HL-60 (cell line): ENCODE measurements around the gene ZDHHC12.
"Not testable (repeated sequence)": the region's sequence is repeated elsewhere in the genome, so short reads cannot be mapped to it uniquely, and the experiment has no call there.

ENCODE experiments used
- DNase-seq, 2 experiments: peaks; one replicate each; pipeline ENCODE4 v3.0.0-alpha.2; 2010 to 2020; ENCODE audit warnings: low read depth in 1 of 2, low spot score in 1 of 2
- H3K27ac ChIP-seq: fragments of 250-450 bp; sonication (Bioruptor Pico); replicated peaks from 2 replicates; pipeline ENCODE4 v1.5.1; 2020; ENCODE audit warnings: mild to moderate bottlenecking, moderate library complexity
- H3K27me3 ChIP-seq: fragments of 250-450 bp; sonication (Bioruptor Pico); 2 replicates; pipeline ENCODE4 v1.5.1; 2021; ENCODE audit warnings: mild to moderate bottlenecking, moderate library complexity; ENCODE audit not compliant: insufficient read depth, poor library complexity, severe bottlenecking
- H3K4me3 ChIP-seq: replicated peaks from 2 replicates; pipeline ENCODE4 v1.5.1; 2011; ENCODE audit warnings: mild to moderate bottlenecking, control low read depth, low read length; ENCODE audit not compliant: insufficient read depth
- GABPA ChIP-seq: IDR thresholded peaks from 2 replicates; pipeline ENCODE4 v1.6.1; 2012; ENCODE audit warnings: low read depth
- POLR2AphosphoS5 ChIP-seq: IDR thresholded peaks from 2 replicates; pipeline ENCODE4 v1.6.1; 2012; ENCODE audit warnings: low read depth
- SPI1 ChIP-seq: IDR thresholded peaks from 2 replicates; pipeline ENCODE4 v1.6.1; 2012; ENCODE audit warnings: low read depth, mild to moderate bottlenecking, borderline replicate concordance
- TF ChIP-seq, protein P1 (sequence below): IDR thresholded peaks from one replicate; pipeline ENCODE4 v1.5.1; 2011; ENCODE audit warnings: low read length, control low read depth, inconsistent platforms; ENCODE audit not compliant: insufficient read depth
- TF ChIP-seq, protein P2 (sequence below): IDR thresholded peaks from 2 replicates; pipeline ENCODE4 v1.6.1; 2012; ENCODE audit warnings: low read depth; ENCODE audit not compliant: insufficient replicate concordance

Gene ZDHHC12

GRCh38 chr9:128694344-128694743, 29.6 kb downstream of the ZDHHC12 start:
- Histone ChIP-seq H3K4me3 (no peak overlapping the region), H3K27ac (no peak overlapping the region), H3K27me3 (no peaks in the 10 kb centered on the region)
- TF ChIP-seq GABPA (no peak), POLR2AphosphoS5 (no peak), SPI1 (no peak)
- TF ChIP-seq, protein P1, sequence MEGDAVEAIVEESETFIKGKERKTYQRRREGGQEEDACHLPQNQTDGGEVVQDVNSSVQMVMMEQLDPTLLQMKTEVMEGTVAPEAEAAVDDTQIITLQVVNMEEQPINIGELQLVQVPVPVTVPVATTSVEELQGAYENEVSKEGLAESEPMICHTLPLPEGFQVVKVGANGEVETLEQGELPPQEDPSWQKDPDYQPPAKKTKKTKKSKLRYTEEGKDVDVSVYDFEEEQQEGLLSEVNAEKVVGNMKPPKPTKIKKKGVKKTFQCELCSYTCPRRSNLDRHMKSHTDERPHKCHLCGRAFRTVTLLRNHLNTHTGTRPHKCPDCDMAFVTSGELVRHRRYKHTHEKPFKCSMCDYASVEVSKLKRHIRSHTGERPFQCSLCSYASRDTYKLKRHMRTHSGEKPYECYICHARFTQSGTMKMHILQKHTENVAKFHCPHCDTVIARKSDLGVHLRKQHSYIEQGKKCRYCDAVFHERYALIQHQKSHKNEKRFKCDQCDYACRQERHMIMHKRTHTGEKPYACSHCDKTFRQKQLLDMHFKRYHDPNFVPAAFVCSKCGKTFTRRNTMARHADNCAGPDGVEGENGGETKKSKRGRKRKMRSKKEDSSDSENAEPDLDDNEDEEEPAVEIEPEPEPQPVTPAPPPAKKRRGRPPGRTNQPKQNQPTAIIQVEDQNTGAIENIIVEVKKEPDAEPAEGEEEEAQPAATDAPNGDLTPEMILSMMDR = no peak
- TF ChIP-seq, protein P2, sequence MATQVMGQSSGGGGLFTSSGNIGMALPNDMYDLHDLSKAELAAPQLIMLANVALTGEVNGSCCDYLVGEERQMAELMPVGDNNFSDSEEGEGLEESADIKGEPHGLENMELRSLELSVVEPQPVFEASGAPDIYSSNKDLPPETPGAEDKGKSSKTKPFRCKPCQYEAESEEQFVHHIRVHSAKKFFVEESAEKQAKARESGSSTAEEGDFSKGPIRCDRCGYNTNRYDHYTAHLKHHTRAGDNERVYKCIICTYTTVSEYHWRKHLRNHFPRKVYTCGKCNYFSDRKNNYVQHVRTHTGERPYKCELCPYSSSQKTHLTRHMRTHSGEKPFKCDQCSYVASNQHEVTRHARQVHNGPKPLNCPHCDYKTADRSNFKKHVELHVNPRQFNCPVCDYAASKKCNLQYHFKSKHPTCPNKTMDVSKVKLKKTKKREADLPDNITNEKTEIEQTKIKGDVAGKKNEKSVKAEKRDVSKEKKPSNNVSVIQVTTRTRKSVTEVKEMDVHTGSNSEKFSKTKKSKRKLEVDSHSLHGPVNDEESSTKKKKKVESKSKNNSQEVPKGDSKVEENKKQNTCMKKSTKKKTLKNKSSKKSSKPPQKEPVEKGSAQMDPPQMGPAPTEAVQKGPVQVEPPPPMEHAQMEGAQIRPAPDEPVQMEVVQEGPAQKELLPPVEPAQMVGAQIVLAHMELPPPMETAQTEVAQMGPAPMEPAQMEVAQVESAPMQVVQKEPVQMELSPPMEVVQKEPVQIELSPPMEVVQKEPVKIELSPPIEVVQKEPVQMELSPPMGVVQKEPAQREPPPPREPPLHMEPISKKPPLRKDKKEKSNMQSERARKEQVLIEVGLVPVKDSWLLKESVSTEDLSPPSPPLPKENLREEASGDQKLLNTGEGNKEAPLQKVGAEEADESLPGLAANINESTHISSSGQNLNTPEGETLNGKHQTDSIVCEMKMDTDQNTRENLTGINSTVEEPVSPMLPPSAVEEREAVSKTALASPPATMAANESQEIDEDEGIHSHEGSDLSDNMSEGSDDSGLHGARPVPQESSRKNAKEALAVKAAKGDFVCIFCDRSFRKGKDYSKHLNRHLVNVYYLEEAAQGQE = no peak
- DNase-seq = no peak

GRCh38 chr9:128693738-128694137, 30.2 kb downstream of the ZDHHC12 start:
- not testable (repeated sequence) for H3K4me3 ChIP-seq, DNase-seq, H3K27me3 ChIP-seq, H3K27ac ChIP-seq

DNA sequence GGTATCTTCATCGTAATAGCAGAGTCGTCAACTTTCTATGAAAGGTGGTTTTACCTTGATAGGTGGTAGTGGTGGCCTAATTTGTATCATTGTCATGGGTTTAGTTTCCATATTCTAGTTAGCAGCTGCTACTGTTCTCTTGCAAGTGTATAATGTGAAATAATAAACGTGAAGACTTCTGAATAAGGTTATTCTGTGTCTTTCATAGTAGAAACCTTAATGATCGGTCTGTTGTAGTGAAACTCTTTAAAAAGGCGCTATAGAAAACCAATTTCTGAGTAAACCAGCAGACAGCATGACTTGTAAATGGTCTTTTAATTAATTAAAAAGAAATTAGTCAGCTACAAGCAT, 33.3 kb downstream of the ZDHHC12 start:
- Histone ChIP-seq H3K27ac (peak overlapping the region; percentile 73), H3K4me3 (peak overlapping the region; percentile 98), H3K27me3 (no peaks in the 10 kb centered on the region)
- TF ChIP-seq, protein P1 = no peak
- DNase-seq = no peak

GRCh38 chr9:128689820-128690683, 33.9 kb downstream of the ZDHHC12 start:
- DNase-seq = peak in 1 of 2 experiments; percentile 25
- TF ChIP-seq, protein P1 = no peak
- TF ChIP-seq SPI1 = no peak
- TF ChIP-seq GABPA = no peak
- TF ChIP-seq, protein P2 = no peak
- TF ChIP-seq POLR2AphosphoS5 = no peak
- Histone ChIP-seq H3K27ac (peak overlapping the region; percentile 73), H3K4me3 (peak overlapping the region; percentile 98), H3K27me3 (no peaks in the 10 kb centered on the region)
